Thyroid gland (tissue), 4 donors: ENCODE measurements around the gene ECPAS. TPM values are rescaled to one million over a fixed set of nuclear protein-coding genes. Genes with fewer than 3 reads are reported as not detected.

Experiments used
- DNase-seq, 2 donors: peaks; one replicate each; pipeline ENCODE4 v3.0.0-alpha.2; 2019
- H3K27ac ChIP-seq, 3 donors: fragments of 200-600 bp; sonication (generic); 1 replicate in 2 of 3; 2 replicates in 1 of 3; pipeline ENCODE4 v1.5.1; 2016 to 2019; ENCODE audit warnings: mild to moderate bottlenecking in 1 of 3, moderate library complexity in 1 of 3
- H3K27me3 ChIP-seq: fragments of 200-600 bp; sonication (generic); one replicate; pipeline ENCODE4 v1.5.1; 2019
- H3K36me3 ChIP-seq, 2 donors: fragments of 200-600 bp; sonication (generic); one replicate each; pipeline ENCODE4 v1.5.1; 2016 to 2019
- H3K4me1 ChIP-seq, 2 donors: fragments of 200-600 bp; sonication (generic); one replicate each; pipeline ENCODE4 v1.5.1; 2017 to 2019
- H3K4me3 ChIP-seq, 3 donors: fragments of 200-600 bp; sonication (generic); replicated peaks in 1 of 3; 1 replicate in 2 of 3; 2 replicates in 1 of 3; pipeline ENCODE4 v1.5.1; 2016; ENCODE audit warnings: mild to moderate bottlenecking in 1 of 3
- H3K9me3 ChIP-seq: fragments of 200-600 bp; sonication (generic); one replicate; pipeline ENCODE4 v1.5.1; 2017
- POLR2A ChIP-seq, 2 donors: fragments of 450-650 bp; IDR thresholded peaks; one replicate each; pipeline ENCODE4 v1.6.1; 2017; ENCODE audit warnings: antibody characterized with exemption in 2 of 2, mild to moderate bottlenecking in 2 of 2, moderate library complexity in 1 of 2
- WGBS, 2 donors: methylation state at CpG; one replicate each; pipeline ENCODE4 v1.1.5; 2017; 5-methylcytosine and 5-hydroxymethylcytosine counted together
- intact Hi-C: fragments of 100-400 bp; cut with DNase I; formaldehyde crosslinking; loops from one replicate; pipeline ENCODE4 v1.15.1; 2023
- small RNA-seq: library from RNA; depleted of rRNA; stranded (forward); fragments of <200 nt; gene quantifications from one replicate; pipeline ENCODE3, GENCODE V24; 2016
- total RNA-seq, 4 donors: library from RNA; depleted of rRNA; stranded (reverse); fragments of >200 nt; gene quantifications; one replicate each; pipeline ENCODE4 v1.2.3, GENCODE V29; 2016
- TF ChIP-seq, protein P1 (sequence below), 6 experiments: fragments of 200-600 bp in 3 of 6; fragments of 450-650 bp in 3 of 6; sonication (generic) in 3 of 6; IDR thresholded peaks; one replicate each; pipeline ENCODE4 v1.5.1; 2016 to 2019; ENCODE audit warnings: antibody characterized with exemption in 6 of 6, mild to moderate bottlenecking in 2 of 6, inconsistent platforms in 1 of 6, moderate library complexity in 1 of 6

Gene ECPAS
- total RNA-seq, 4 donors from 2014 or later = 78.1 to 128 (median 81.5) TPM

DNA sequence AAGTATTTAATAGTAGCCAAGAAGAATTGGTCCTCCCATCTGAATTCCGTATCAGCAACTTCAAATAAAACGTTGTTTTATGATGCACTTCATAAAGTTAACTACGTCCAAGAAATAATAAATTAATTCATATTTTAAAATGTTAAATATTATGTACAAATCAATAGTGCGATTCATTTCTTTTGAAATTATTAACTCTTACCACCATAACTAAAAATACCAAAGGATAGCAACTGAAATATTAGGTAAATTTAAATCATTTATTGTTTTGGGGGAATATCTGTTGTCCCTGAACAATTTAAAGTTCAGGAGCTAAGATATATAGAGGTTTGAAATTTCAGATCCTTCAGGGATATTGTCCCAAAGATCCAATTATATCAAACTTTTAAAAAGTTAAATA lies 154.1 kb downstream of the ECPAS start, which contains the start of gene OR2K2:
Gene OR2K2, minus strand, starts transcription at position 101 of the 400 bp plus-strand sequence. CDS start 1,791 bp downstream, outside the sequence.
- Histone ChIP-seq H3K27me3 (no peaks in the 10 kb centered on the region), H3K36me3 (no peaks in the 10 kb centered on the region), H3K9me3 (no peaks in the 10 kb centered on the region), H3K4me3 (no peak within 1 kb of the TSS), H3K27ac (no peak within 1 kb of the TSS), H3K4me1 (no peaks in the 10 kb centered on the region)
- DNase-seq = no peak
- 87% methylated on average over 4 of the region's 4 CpGs for WGBS, 2 donors
- TF ChIP-seq, protein P1, sequence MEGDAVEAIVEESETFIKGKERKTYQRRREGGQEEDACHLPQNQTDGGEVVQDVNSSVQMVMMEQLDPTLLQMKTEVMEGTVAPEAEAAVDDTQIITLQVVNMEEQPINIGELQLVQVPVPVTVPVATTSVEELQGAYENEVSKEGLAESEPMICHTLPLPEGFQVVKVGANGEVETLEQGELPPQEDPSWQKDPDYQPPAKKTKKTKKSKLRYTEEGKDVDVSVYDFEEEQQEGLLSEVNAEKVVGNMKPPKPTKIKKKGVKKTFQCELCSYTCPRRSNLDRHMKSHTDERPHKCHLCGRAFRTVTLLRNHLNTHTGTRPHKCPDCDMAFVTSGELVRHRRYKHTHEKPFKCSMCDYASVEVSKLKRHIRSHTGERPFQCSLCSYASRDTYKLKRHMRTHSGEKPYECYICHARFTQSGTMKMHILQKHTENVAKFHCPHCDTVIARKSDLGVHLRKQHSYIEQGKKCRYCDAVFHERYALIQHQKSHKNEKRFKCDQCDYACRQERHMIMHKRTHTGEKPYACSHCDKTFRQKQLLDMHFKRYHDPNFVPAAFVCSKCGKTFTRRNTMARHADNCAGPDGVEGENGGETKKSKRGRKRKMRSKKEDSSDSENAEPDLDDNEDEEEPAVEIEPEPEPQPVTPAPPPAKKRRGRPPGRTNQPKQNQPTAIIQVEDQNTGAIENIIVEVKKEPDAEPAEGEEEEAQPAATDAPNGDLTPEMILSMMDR (IDR thresholded peaks at IDR 0.05) = no peak
- TF ChIP-seq POLR2A (IDR thresholded peaks at IDR 0.05) = no peak
- intact Hi-C loops = no loop called here

DNA sequence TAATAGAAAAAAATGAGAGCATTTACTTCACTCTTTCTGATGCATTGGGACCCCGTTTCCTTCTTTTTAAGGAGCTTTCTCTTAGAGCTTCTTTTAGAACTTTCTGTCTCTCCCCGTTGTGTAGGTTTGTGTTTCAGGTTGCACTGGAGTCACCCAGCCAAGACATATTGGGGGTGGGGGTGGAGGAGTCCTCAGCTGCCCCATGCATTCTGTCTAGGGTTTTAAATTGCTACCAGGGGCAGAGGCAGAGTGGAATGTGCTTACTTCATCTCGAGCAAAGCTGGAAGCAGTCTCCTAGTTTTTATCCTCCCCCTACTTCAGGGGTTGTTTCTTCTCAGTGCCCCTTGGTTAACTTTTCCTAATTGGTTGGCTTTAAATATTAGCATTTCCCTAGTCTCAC lies 163.6 kb downstream of the ECPAS start:
- no peaks in the 10 kb centered on the region for H3K4me1 ChIP-seq
- H3K27ac ChIP-seq = no peak overlapping the region
- no peaks in the 10 kb centered on the region for H3K36me3 ChIP-seq
- 38 to 47% methylated on average over 3 of the region's 3 CpGs for WGBS, 2 donors
- intact Hi-C loops = no loop called here
- no peak overlapping the region for H3K4me3 ChIP-seq
- TF ChIP-seq, protein P1 (IDR thresholded peaks at IDR 0.05) = no peak
- no peak for TF ChIP-seq POLR2A (IDR thresholded peaks at IDR 0.05)
- no peaks in the 10 kb centered on the region for H3K27me3 ChIP-seq
- H3K9me3 ChIP-seq = no peaks in the 10 kb centered on the region
- no peak for DNase-seq

DNA sequence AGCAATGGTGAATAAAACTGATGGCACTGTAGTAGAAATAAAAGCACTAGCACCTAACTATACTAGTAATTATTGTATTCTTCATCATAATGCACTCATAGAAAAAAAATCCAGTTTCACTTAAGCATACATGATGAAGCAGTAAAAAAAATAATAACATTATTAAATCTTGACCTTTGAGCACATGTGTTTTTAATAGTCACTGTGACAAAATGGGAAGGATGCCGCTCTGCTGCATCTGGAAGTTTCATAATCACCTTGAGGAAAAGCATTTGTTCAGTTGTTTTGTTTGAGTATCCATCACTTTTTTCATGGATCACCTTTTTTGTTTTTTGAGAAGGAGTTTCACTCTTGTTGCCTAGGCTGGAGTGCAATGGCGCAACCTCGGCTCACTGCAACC lies 167.4 kb downstream of the ECPAS start:
- TF ChIP-seq POLR2A (IDR thresholded peaks at IDR 0.05) = no peak
- TF ChIP-seq, protein P1 (IDR thresholded peaks at IDR 0.05) = no peak
- H3K36me3 ChIP-seq = no peaks in the 10 kb centered on the region
- intact Hi-C loops = no loop called here
- H3K4me3 ChIP-seq = no peak overlapping the region
- H3K27ac ChIP-seq = no peak overlapping the region
- no peaks in the 10 kb centered on the region for H3K4me1 ChIP-seq
- no peaks in the 10 kb centered on the region for H3K9me3 ChIP-seq
- no peak for DNase-seq
- 64 to 85% methylated on average over 3 of the region's 3 CpGs for WGBS, 2 donors
- H3K27me3 ChIP-seq = no peaks in the 10 kb centered on the region

Small RNA genes within 50 kb of the gene (small RNA-seq; reads per million reads assigned to genes)
- not detected for gene RNA5SP294

Other genes with a start within 250 kb of the ECPAS start
- not detected for gene OR2K2, start 154.2 kb downstream of the ECPAS start, total RNA-seq
- 10 to 100 TPM; 26.2 to 82.4 (median 36.0) TPM for gene ZNF483, start 40.8 kb upstream of the ECPAS start, total RNA-seq
- gene PTGR1, start 115.3 kb upstream of the ECPAS start, total RNA-seq = 10 to 100 TPM; 27.7 to 64.3 (median 39.4) TPM
- 10 to 100 TPM in 2 of 4 donors, 1 to 10 TPM in 2; 6.0 to 15.2 (median 10.8) TPM for gene DNAJC25, start 147.0 kb upstream of the ECPAS start, total RNA-seq
- 10 to 100 TPM; 44.8 to 57.3 (median 53.5) TPM for gene GNG10, start 177.2 kb upstream of the ECPAS start, total RNA-seq